CD14-positive monocyte (primary cell): ENCODE measurements around the gene CCT7. TPM values are rescaled to one million over a fixed set of nuclear protein-coding genes. Genes with fewer than 3 reads are reported as not detected.

Experiments used
- DNase-seq, 3 donors: peaks; one replicate each; pipeline ENCODE4 v3.0.0-alpha.2; 2011 to 2022
- H2AFZ ChIP-seq: 2 replicates; pipeline ENCODE4 v1.6.0; 2012; ENCODE audit warnings: mild to moderate bottlenecking, low read depth, low read length, inconsistent platforms; ENCODE audit not compliant: insufficient read depth, poor library complexity, severe bottlenecking
- H3K27ac ChIP-seq, 2 donors: 1 replicate in 1 of 2; 2 replicates in 1 of 2; pipeline ENCODE4 v1.5.1; 2012 to 2013; ENCODE audit warnings: low read length in 2 of 2, control low read depth in 1 of 2, inconsistent platforms in 1 of 2, low read depth in 1 of 2, mild to moderate bottlenecking in 1 of 2
- H3K27me3 ChIP-seq, 2 donors: one replicate each; pipeline versions ENCODE4 v1.6.0 to v1.6.1; 2011 to 2013; ENCODE audit warnings: low read length in 2 of 2; ENCODE audit not compliant: control insufficient read depth in 2 of 2, insufficient read depth in 2 of 2
- H3K36me3 ChIP-seq, 2 donors: replicated peaks in 1 of 2; 1 replicate in 1 of 2; 2 replicates in 1 of 2; pipeline versions ENCODE4 v1.5.1 to v1.6.1; 2012 to 2013; ENCODE audit warnings: low read length in 2 of 2, control low read depth in 1 of 2, inconsistent platforms in 1 of 2, mild to moderate bottlenecking in 1 of 2; ENCODE audit not compliant: insufficient read depth in 2 of 2, control insufficient read depth in 1 of 2
- H3K4me1 ChIP-seq, 2 donors: 1 replicate in 1 of 2; 2 replicates in 1 of 2; pipeline versions ENCODE4 v1.5.1 to v1.6.1; 2012 to 2013; ENCODE audit warnings: low read length in 2 of 2, control low read depth in 1 of 2, inconsistent platforms in 1 of 2, mild to moderate bottlenecking in 1 of 2, moderate library complexity in 1 of 2; ENCODE audit not compliant: insufficient read depth in 2 of 2, control insufficient read depth in 1 of 2
- H3K4me2 ChIP-seq: replicated peaks from 2 replicates; pipeline ENCODE3; 2012; ENCODE audit warnings: low read length, moderate library complexity, mild to moderate bottlenecking; ENCODE audit not compliant: poor library complexity, severe bottlenecking; ENCODE audit errors: extremely low read depth
- H3K4me3 ChIP-seq, 3 experiments: fragments of 200-600 bp in 1 of 3; sonication (generic) in 1 of 3; replicated peaks in 1 of 3; 1 replicate in 2 of 3; 2 replicates in 1 of 3; pipeline ENCODE4 v1.5.1; 2011 to 2013; ENCODE audit warnings: low read length in 3 of 3, mild to moderate bottlenecking in 3 of 3, control low read depth in 2 of 3, low read depth in 2 of 3, inconsistent platforms in 1 of 3, moderate library complexity in 1 of 3
- H3K79me2 ChIP-seq: 2 replicates; pipeline ENCODE4 v1.6.0; 2012; ENCODE audit warnings: mild to moderate bottlenecking, control low read depth, inconsistent platforms, low read length, moderate library complexity; ENCODE audit not compliant: insufficient read depth
- H3K9ac ChIP-seq: 2 replicates; pipeline ENCODE4 v1.6.0; 2017; ENCODE audit warnings: low read length, mild to moderate bottlenecking; ENCODE audit not compliant: insufficient read depth, poor library complexity, severe bottlenecking
- H3K9me3 ChIP-seq, 2 donors: replicated peaks in 1 of 2; 1 replicate in 1 of 2; 2 replicates in 1 of 2; pipeline versions ENCODE4 v1.5.1 to v1.6.1; 2012 to 2013; ENCODE audit warnings: low read length in 2 of 2, control low read depth in 1 of 2; ENCODE audit not compliant: control insufficient read depth in 1 of 2, insufficient read depth in 1 of 2
- H4K20me1 ChIP-seq: 2 replicates; pipeline ENCODE4 v1.6.0; 2012; ENCODE audit warnings: mild to moderate bottlenecking, low read length, control low read depth, moderate library complexity; ENCODE audit not compliant: insufficient read depth
- H3K27ac Mint-ChIP-seq, 7 donors: one replicate each; pipeline ENCODE4 v1.8.0; 2020; ENCODE audit warnings: mild to moderate bottlenecking in 7 of 7, mixed read lengths in 7 of 7, moderate library complexity in 6 of 7, inconsistent platforms in 2 of 7
- H3K27me3 Mint-ChIP-seq, 3 donors: one replicate each; pipeline ENCODE4 v1.8.0; 2021 to 2022; ENCODE audit warnings: low read depth in 3 of 3, mild to moderate bottlenecking in 3 of 3, mixed read lengths in 3 of 3, moderate library complexity in 3 of 3, inconsistent platforms in 1 of 3
- H3K36me3 Mint-ChIP-seq, 2 donors: one replicate each; pipeline ENCODE4 v1.8.0; 2020; ENCODE audit warnings: mixed read lengths in 2 of 2, inconsistent platforms in 1 of 2, mild to moderate bottlenecking in 1 of 2
- H3K4me1 Mint-ChIP-seq: one replicate; pipeline ENCODE4 v1.8.0; 2020; ENCODE audit warnings: mild to moderate bottlenecking, mixed read lengths
- H3K4me3 Mint-ChIP-seq, 2 donors: one replicate each; pipeline ENCODE4 v1.8.0; 2020; ENCODE audit warnings: mild to moderate bottlenecking in 2 of 2, mixed read lengths in 2 of 2, moderate library complexity in 1 of 2
- H3K9me3 Mint-ChIP-seq, 7 donors: one replicate each; pipeline ENCODE4 v1.8.0; 2020 to 2022; ENCODE audit warnings: mixed read lengths in 7 of 7, mild to moderate bottlenecking in 6 of 7, moderate library complexity in 6 of 7, inconsistent platforms in 2 of 7
- WGBS: methylation state at CpG from one replicate; pipeline ENCODE4 v1.1.5; 2013; ENCODE audit warnings: missing lambda C conversion rate; ENCODE audit not compliant: insufficient coverage; 5-methylcytosine and 5-hydroxymethylcytosine counted together
- intact Hi-C, 2 donors: fragments of 100-400 bp; cut with micrococcal nuclease; formaldehyde crosslinking; loops; one replicate each; pipeline versions ENCODE4 v1.15.0 to v1.15.1; 2023
- polyA plus RNA-seq, 3 donors: library from polyadenylated mRNA; depleted of rRNA in 1 of 3; unstranded in 2 of 3; stranded (reverse) in 1 of 3; fragments of 300-500 nt in 2 of 3; fragments of >200 nt in 1 of 3; fragmentation: Illumina TruSeq in 2 of 3; gene quantifications; 1 replicate in 2 of 3; 2 replicates in 1 of 3; pipeline ENCODE4 v1.2.3, GENCODE V29; 2012 to 2021
- TF ChIP-seq, protein P1 (sequence below): fragments of 200-600 bp; IDR thresholded peaks from one replicate; pipeline ENCODE4 v1.8.0; 2022; ENCODE audit warnings: antibody characterized with exemption, mild to moderate bottlenecking

The CCT7 gene
- polyA plus RNA-seq, 3 donors = 56.8 to 151 (median 134) TPM

DNA sequence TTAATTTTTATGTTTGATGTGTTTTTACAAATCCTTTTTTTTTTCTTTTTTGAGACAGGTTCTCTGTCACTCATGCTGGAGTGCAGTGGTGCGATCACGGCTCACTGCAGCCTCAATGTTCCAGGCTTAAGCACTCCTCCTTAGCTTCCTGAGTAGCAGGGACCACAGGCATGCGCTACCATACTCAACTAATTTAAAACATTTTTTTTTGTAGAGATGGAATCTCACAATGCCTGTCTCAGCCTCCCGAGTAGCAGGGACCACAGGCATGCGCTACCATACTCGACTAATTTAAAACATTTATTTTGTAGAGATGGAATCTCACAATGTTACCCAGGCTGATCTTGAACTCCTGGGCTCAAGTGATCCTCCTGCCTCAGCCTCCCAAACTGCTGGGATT lies 28.5 kb upstream of the CCT7 start:
- H3K4me1 Mint-ChIP-seq = peaks cover 2% of the 10 kb centered on the region
- H3K4me3 ChIP-seq = no peak overlapping the region
- H3K27me3 Mint-ChIP-seq = peaks cover 52 to 65% (median 53%) of the 10 kb centered on the region in 3 donors
- TF ChIP-seq, protein P1, sequence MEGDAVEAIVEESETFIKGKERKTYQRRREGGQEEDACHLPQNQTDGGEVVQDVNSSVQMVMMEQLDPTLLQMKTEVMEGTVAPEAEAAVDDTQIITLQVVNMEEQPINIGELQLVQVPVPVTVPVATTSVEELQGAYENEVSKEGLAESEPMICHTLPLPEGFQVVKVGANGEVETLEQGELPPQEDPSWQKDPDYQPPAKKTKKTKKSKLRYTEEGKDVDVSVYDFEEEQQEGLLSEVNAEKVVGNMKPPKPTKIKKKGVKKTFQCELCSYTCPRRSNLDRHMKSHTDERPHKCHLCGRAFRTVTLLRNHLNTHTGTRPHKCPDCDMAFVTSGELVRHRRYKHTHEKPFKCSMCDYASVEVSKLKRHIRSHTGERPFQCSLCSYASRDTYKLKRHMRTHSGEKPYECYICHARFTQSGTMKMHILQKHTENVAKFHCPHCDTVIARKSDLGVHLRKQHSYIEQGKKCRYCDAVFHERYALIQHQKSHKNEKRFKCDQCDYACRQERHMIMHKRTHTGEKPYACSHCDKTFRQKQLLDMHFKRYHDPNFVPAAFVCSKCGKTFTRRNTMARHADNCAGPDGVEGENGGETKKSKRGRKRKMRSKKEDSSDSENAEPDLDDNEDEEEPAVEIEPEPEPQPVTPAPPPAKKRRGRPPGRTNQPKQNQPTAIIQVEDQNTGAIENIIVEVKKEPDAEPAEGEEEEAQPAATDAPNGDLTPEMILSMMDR = no peak
- H3K27ac ChIP-seq = no peak overlapping the region
- no peak overlapping the region for H3K4me2 ChIP-seq
- no peak for DNase-seq
- peaks cover 0 to 10% of the 10 kb centered on the region in 2 donors for H3K9me3 ChIP-seq
- H3K27ac Mint-ChIP-seq = no peak overlapping the region
- peaks cover 30 to 44% of the 10 kb centered on the region in 2 donors for H3K27me3 ChIP-seq
- H3K4me1 ChIP-seq = peaks cover 0 to 13% of the 10 kb centered on the region in 2 donors
- intact Hi-C loops = no loop called here
- no peak overlapping the region for H3K9ac ChIP-seq
- no peaks in the 10 kb centered on the region for H3K79me2 ChIP-seq
- H3K4me3 Mint-ChIP-seq = no peak overlapping the region
- WGBS = 83% methylated on average over 2 of the region's 6 CpGs
- peaks cover 0 to 7% of the 10 kb centered on the region in 2 donors for H3K36me3 Mint-ChIP-seq
- no peaks in the 10 kb centered on the region for H3K36me3 ChIP-seq
- no peaks in the 10 kb centered on the region for H4K20me1 ChIP-seq
- H3K9me3 Mint-ChIP-seq = peaks cover 0 to 14% (median 5%) of the 10 kb centered on the region in 7 donors
- no peak overlapping the region for H2AFZ ChIP-seq

- H3K36me3 ChIP-seq = no peaks in the 10 kb centered on the region
- no peak for DNase-seq
- intact Hi-C loops = no loop called here
- H3K27ac ChIP-seq = no peak overlapping the region
- no peak overlapping the region for H2AFZ ChIP-seq
- Mint-ChIP-seq H3K9me3 (peaks cover 0 to 11% (median 0%) of the 10 kb centered on the region in 7 donors), H3K4me3 (no peak overlapping the region), H3K36me3 (peaks cover 0 to 4% of the 10 kb centered on the region in 2 donors), H3K27me3 (peaks cover 28 to 39% (median 30%) of the 10 kb centered on the region in 3 donors), H3K27ac (no peak overlapping the region), H3K4me1 (peaks cover 4% of the 10 kb centered on the region)
- WGBS = 93% methylated on average over 2 of the region's 3 CpGs
- H3K27me3 ChIP-seq = peaks cover 11 to 21% of the 10 kb centered on the region in 2 donors
- H3K4me2 ChIP-seq = no peak overlapping the region
- peaks cover 2 to 9% of the 10 kb centered on the region in 2 donors for H3K4me1 ChIP-seq
- peaks cover 0 to 4% of the 10 kb centered on the region in 2 donors for H3K9me3 ChIP-seq
- no peaks in the 10 kb centered on the region for H4K20me1 ChIP-seq
- no peak overlapping the region for H3K4me3 ChIP-seq
- H3K79me2 ChIP-seq = no peaks in the 10 kb centered on the region
- TF ChIP-seq, protein P1 = no peak
- no peak overlapping the region for H3K9ac ChIP-seq
Observed at GRCh38 chr2:73208258-73208657, 25.9 kb upstream of the CCT7 start.
